ENCODE measurements around the gene DNASE1. TPM values are rescaled to one million over a fixed set of nuclear protein-coding genes. Genes with fewer than 3 reads are reported as not detected.

The DNASE1 gene
- total RNA-seq, 6 donors from 2014 or later = 6.4 to 34.6 (median 18.7) TPM

DNA sequence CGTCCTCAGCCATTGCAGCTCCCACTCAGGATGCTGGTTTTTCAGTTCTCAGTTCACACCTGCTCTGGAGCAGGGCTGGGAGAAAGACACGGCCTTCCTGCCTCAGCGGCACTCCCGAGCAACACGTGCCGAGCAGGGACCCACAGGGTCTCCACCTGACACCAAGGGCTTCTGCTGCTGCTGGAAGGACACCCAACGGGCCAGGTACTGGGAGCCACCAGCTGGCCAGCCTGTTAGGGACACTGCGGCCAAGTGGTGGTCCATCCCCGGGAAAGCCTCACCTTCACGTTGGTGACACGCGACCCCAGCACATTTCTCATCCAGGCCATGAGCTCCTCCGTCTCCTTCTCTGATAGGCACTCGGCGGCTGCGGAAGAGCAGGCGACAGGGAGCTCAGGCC is 8.1 kb downstream of the DNASE1 start:
- ATAC-seq (ENCODE audit: low FRiP score in 2 of 2) (no peak), DNase-seq (no peak)
- no peak for TF ChIP-seq POLR2AphosphoS5 (IDR thresholded peaks at IDR 0.05)
- no peak for TF ChIP-seq EP300 (IDR thresholded peaks at IDR 0.05)
- H3K4me1 ChIP-seq = no peaks in the 10 kb centered on the region
- no peak overlapping the region for H3K4me3 ChIP-seq
- 95% methylated on average over 16 of the region's 17 CpGs for WGBS, 2 donors
- peaks cover 10 to 90% (median 63%) of the 10 kb centered on the region in 4 donors for H3K36me3 ChIP-seq
- H3K27me3 ChIP-seq = no peaks in the 10 kb centered on the region
- H3K27ac ChIP-seq = no peak overlapping the region
- H3K9me3 ChIP-seq = no peaks in the 10 kb centered on the region

DNA sequence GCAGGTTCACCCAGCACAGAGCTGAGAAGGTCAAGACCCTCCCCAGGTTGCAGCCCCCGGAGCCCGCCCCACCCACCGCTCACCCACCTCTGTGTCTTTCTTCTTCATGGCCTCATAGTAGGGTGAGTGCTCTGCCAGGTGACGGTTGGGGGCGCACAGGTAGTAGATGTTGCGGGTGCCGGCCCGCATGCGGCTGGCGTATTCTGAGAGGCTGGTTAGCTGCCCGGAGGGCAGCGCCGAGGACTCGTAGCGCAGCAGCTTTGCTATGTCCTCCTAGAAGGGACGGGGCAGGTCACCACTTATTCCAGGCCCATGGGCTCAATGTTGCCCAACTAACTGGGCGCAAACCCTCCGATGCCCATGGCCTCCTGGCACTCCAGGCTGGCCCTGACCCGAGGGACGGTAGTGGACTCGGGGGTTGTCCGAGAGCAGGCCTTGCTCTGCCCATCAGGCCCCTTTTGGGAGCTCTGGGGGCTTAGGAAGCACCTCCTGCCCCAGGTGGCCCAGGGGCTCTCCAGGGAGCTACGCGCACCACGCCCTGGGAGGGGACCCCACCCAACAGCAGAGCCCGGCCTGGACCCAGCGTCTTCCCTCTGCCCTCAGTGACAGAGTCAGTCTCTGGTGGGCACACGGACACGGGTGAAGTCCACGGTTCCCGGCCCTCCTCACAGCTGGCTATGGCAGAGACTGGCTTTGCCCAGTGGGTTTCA is 9.9 kb downstream of the DNASE1 start:
- Histone ChIP-seq H3K27ac (no peak overlapping the region), H3K27me3 (no peaks in the 10 kb centered on the region), H3K9me3 (no peaks in the 10 kb centered on the region), H3K36me3 (peaks cover 5 to 84% (median 60%) of the 10 kb centered on the region in 4 donors), H3K4me3 (no peak overlapping the region), H3K4me1 (no peaks in the 10 kb centered on the region)
- ATAC-seq (ENCODE audit: low FRiP score in 2 of 2) = peak in 1 of 2 donors; percentile 12
- TF ChIP-seq, protein P1, sequence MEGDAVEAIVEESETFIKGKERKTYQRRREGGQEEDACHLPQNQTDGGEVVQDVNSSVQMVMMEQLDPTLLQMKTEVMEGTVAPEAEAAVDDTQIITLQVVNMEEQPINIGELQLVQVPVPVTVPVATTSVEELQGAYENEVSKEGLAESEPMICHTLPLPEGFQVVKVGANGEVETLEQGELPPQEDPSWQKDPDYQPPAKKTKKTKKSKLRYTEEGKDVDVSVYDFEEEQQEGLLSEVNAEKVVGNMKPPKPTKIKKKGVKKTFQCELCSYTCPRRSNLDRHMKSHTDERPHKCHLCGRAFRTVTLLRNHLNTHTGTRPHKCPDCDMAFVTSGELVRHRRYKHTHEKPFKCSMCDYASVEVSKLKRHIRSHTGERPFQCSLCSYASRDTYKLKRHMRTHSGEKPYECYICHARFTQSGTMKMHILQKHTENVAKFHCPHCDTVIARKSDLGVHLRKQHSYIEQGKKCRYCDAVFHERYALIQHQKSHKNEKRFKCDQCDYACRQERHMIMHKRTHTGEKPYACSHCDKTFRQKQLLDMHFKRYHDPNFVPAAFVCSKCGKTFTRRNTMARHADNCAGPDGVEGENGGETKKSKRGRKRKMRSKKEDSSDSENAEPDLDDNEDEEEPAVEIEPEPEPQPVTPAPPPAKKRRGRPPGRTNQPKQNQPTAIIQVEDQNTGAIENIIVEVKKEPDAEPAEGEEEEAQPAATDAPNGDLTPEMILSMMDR (IDR thresholded peaks at IDR 0.05) = no peak
- TF ChIP-seq EP300 (IDR thresholded peaks at IDR 0.05) = no peak
- TF ChIP-seq POLR2AphosphoS5 (IDR thresholded peaks at IDR 0.05) = no peak
- no peak for TF ChIP-seq POLR2A (IDR thresholded peaks at IDR 0.05)
- no peak for DNase-seq
- 94 to 97% methylated on average over 12 to 25 of the region's 31 CpGs for WGBS, 2 donors

DNA sequence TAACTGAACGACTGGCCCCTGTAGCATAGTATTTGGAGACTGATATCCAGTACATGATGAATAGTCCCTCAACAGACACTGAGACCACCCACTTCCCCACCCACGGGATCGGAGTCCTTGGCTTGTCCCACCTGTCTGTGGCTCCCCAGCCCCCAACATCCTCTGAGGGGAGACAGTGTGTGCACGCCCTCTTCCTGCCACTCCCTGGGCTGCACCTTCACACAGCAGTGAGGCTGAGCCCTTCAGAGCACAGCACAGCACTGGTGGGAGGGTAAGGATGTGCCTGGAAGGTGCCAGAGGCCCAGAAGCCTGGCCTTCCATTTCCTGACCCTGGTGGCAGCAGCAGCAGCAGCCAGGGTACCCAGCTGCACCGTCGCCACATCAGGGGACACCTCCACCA is 11.0 kb downstream of the DNASE1 start:
- no peaks in the 10 kb centered on the region for H3K27me3 ChIP-seq
- no peak overlapping the region for H3K27ac ChIP-seq
- H3K4me3 ChIP-seq = no peak overlapping the region
- no peaks in the 10 kb centered on the region for H3K9me3 ChIP-seq
- WGBS, 2 donors = 71 to 81% methylated on average over 4 to 6 of the region's 6 CpGs
- TF ChIP-seq EP300 (IDR thresholded peaks at IDR 0.05) (no peak), POLR2AphosphoS5 (IDR thresholded peaks at IDR 0.05) (no peak), POLR2A (IDR thresholded peaks at IDR 0.05) (no peak)
- TF ChIP-seq, protein P1 (IDR thresholded peaks at IDR 0.05) = no peak
- no peak for DNase-seq
- H3K36me3 ChIP-seq = peaks cover 5 to 74% (median 55%) of the 10 kb centered on the region in 4 donors
- ATAC-seq (ENCODE audit: low FRiP score in 2 of 2) = no peak
- no peaks in the 10 kb centered on the region for H3K4me1 ChIP-seq

DNA sequence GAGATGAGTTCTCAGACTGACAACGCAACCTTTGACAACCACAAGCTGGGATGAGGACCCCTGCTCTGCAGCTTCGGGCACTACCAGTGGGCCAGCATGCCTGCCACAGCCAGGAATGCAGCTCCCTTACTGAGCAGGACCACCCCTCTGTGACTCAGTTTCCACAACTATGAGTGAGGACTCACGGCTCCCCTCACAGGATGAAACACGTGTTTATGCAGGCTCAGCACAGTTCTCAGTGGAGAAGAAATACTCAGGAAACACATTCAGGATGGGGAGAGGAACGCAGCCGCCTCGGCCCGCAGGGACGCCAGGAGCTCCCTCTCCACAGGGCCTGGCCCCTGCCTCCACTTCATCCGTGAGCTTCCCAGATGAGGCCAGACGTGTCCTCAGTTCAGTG is 14.1 kb downstream of the DNASE1 start:
- no peaks in the 10 kb centered on the region for H3K27me3 ChIP-seq
- peaks cover 0 to 71% (median 43%) of the 10 kb centered on the region in 4 donors for H3K36me3 ChIP-seq
- H3K27ac ChIP-seq = no peak overlapping the region
- H3K4me1 ChIP-seq = no peaks in the 10 kb centered on the region
- H3K4me3 ChIP-seq = no peak overlapping the region
- DNase-seq (no peak), ATAC-seq (ENCODE audit: low FRiP score in 2 of 2) (no peak)
- 96 to 99% methylated on average over 7 to 11 of the region's 11 CpGs for WGBS, 2 donors
- no peaks in the 10 kb centered on the region for H3K9me3 ChIP-seq
- TF ChIP-seq EP300 (IDR thresholded peaks at IDR 0.05) (no peak), POLR2A (IDR thresholded peaks at IDR 0.05) (no peak), POLR2AphosphoS5 (IDR thresholded peaks at IDR 0.05) (no peak)
- TF ChIP-seq, protein P1 (IDR thresholded peaks at IDR 0.05) = no peak

DNA sequence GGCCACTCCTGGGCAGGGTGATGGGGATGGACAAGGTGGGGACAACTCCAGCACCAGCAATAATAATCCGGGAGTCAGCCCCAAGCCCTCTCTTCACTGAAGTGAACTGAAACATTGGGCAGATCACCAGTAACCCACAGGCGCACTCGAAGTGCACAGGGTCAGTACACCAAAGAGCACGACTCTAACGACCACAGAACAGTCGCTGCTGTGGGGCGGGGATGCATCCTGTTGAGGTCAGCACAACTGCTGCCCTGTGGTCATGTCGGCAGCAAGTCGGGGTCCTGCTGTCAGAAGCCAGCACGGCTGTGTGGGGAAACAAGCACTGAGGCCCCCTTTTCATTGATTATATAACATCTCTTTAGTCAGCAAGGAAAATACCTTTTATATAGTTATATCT is 14.6 kb downstream of the DNASE1 start:
- Histone ChIP-seq H3K4me1 (no peaks in the 10 kb centered on the region), H3K4me3 (no peak overlapping the region), H3K36me3 (peaks cover 0 to 71% (median 41%) of the 10 kb centered on the region in 4 donors), H3K27me3 (no peaks in the 10 kb centered on the region), H3K27ac (no peak overlapping the region), H3K9me3 (no peaks in the 10 kb centered on the region)
- WGBS, 2 donors = 82 to 85% methylated on average over 3 to 10 of the region's 10 CpGs
- DNase-seq (no peak), ATAC-seq (ENCODE audit: low FRiP score in 2 of 2) (no peak)
- TF ChIP-seq, protein P1 (IDR thresholded peaks at IDR 0.05) = no peak
- TF ChIP-seq POLR2A (IDR thresholded peaks at IDR 0.05) (no peak), POLR2AphosphoS5 (IDR thresholded peaks at IDR 0.05) (no peak), EP300 (IDR thresholded peaks at IDR 0.05) (no peak)

Data from upper lobe of left lung (tissue), 6 donors.